Calu3 (cell line): ENCODE results near the gene PLD4. TPM values are rescaled to one million over a fixed set of nuclear protein-coding genes. Genes with fewer than 3 reads are reported as not detected.

Source experiments
- BruUV-seq: library from RNA; stranded (reverse); fragments of 400-500 nt; replicated peaks from 2 replicates; lab custom pipeline; 2021; lab: Mats Ljungman, UMichigan
- CTCF ChIA-PET: fragments of 300-600 bp; sonication (Branson Sonifier 250); formaldehyde crosslinking; loops from one replicate; lab custom pipeline; 2022; ENCODE audit warnings: antibody characterized with exemption; lab: Charles Lee
- DNase-seq: peaks from one replicate; pipeline ENCODE4 v3.0.0; 2022
- H3K27ac Mint-ChIP-seq: one replicate; pipeline ENCODE4 v1.8.0; 2022; ENCODE audit warnings: mixed read lengths; ENCODE audit not compliant: unreplicated experiment
- H3K27me3 Mint-ChIP-seq: one replicate; pipeline ENCODE4 v1.8.0; 2022; ENCODE audit warnings: mixed read lengths; ENCODE audit not compliant: unreplicated experiment
- H3K36me3 Mint-ChIP-seq: one replicate; pipeline ENCODE4 v1.8.0; 2022; ENCODE audit warnings: mild to moderate bottlenecking, moderate library complexity, mixed read lengths; ENCODE audit not compliant: insufficient read depth, unreplicated experiment
- H3K4me1 Mint-ChIP-seq: one replicate; pipeline ENCODE4 v1.8.0; 2022; ENCODE audit warnings: mild to moderate bottlenecking, low read depth, mixed read lengths; ENCODE audit not compliant: unreplicated experiment
- H3K4me3 Mint-ChIP-seq: one replicate; pipeline ENCODE4 v1.8.0; 2022; ENCODE audit warnings: mild to moderate bottlenecking, low read depth, moderate library complexity, mixed read lengths; ENCODE audit not compliant: unreplicated experiment
- H3K9me3 Mint-ChIP-seq: one replicate; pipeline ENCODE4 v1.8.0; 2022; ENCODE audit warnings: low read depth, mixed read lengths; ENCODE audit not compliant: unreplicated experiment
- intact Hi-C: fragments of 100-400 bp; cut with micrococcal nuclease; formaldehyde crosslinking; loops from one replicate; pipeline ENCODE4 v1.10.0; 2022; ENCODE audit not compliant: unreplicated experiment
- total RNA-seq: library from RNA; stranded (reverse); gene quantifications from 2 replicates; pipeline ENCODE4 v1.2.3, GENCODE V29; 2022
- TF ChIP-seq, protein P1 (sequence below): fragments of 200-600 bp; IDR thresholded peaks from one replicate; pipeline ENCODE4 v1.8.0; 2022; ENCODE audit warnings: antibody characterized with exemption; ENCODE audit not compliant: unreplicated experiment

Gene PLD4
- total RNA-seq, 1 experiment from 2014 or later: 0.09 TPM

DNA sequence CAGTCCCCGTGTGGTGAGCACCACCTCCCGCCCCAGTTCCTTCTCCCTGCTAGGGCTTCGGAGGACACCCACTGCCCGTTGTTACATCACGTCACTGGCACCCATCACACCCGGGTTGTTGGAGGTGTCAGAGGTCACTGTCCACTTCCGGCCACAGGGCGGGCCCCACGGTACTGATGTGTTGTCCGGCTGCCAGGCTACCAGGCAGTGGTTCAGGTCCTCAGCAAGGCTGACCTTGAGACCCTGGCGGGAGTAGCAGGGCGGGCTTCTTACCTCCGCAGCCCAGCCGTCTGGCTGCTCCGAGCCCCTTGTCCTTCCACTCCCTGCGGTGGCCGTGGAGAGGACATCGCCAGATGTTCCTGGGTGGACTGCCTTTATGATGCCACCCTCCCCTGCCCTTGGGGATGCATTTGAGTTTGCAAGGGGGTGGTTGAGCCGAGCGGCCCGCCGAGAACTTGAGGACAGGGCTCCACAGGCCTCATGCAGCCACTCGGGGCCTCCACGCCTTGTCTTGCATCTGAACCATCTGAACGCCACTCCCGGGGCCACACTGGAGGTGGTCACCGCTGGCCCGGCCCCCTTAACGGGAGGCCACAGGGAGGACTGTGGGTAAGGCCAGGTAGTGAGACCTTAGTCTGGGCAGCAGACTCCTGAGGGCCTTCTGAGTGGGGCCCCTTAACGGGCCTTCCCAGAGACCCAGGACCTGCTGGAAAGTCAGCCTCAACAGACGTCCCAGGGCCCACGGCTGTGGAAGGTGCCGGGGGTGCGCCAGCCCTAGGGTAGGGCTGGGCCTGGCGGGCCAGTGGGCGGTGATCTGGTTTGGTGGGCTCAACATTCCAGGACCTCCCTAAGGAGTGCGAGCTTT, 27.1 kb upstream of the PLD4 start:
- H3K4me3 Mint-ChIP-seq: no peak overlapping the region
- H3K27me3 Mint-ChIP-seq: no peaks in the 10 kb centered on the region
- H3K36me3 Mint-ChIP-seq: peaks cover 25% of the 10 kb centered on the region
- CTCF ChIA-PET: no interaction called here
- BruUV-seq: no TSS peak
- peaks cover 10% of the 10 kb centered on the region for H3K4me1 Mint-ChIP-seq
- no peak for DNase-seq
- TF ChIP-seq, protein P1, sequence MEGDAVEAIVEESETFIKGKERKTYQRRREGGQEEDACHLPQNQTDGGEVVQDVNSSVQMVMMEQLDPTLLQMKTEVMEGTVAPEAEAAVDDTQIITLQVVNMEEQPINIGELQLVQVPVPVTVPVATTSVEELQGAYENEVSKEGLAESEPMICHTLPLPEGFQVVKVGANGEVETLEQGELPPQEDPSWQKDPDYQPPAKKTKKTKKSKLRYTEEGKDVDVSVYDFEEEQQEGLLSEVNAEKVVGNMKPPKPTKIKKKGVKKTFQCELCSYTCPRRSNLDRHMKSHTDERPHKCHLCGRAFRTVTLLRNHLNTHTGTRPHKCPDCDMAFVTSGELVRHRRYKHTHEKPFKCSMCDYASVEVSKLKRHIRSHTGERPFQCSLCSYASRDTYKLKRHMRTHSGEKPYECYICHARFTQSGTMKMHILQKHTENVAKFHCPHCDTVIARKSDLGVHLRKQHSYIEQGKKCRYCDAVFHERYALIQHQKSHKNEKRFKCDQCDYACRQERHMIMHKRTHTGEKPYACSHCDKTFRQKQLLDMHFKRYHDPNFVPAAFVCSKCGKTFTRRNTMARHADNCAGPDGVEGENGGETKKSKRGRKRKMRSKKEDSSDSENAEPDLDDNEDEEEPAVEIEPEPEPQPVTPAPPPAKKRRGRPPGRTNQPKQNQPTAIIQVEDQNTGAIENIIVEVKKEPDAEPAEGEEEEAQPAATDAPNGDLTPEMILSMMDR: no peak
- intact Hi-C loops: loop anchor here (10.0 kb wide), 1 partner anchor 77 kb away; the partner anchor contains the start of gene AHNAK2
- no peaks in the 10 kb centered on the region for H3K9me3 Mint-ChIP-seq
- H3K27ac Mint-ChIP-seq: no peak overlapping the region

DNA sequence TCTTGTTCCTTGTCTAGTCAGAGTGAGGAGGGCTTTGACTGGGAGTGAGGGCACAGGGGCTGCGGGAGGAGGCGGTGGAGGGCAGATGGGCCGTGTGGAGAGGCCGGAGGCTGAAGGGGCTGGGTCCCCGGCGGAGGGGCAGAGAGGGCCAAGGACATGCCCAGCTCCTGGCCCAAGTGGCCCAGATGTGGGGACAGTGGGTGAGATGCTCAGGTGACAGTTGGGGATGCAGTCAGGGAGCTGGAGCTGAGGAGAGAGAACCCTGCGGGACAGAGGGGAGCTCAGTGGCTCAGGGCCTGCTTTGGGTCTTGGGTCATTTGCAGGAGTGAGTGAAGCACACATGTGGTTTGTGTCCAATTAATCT, 26.5 kb upstream of the PLD4 start:
- no peak for DNase-seq
- Mint-ChIP-seq H3K9me3 (no peaks in the 10 kb centered on the region), H3K27ac (no peak overlapping the region), H3K36me3 (peaks cover 25% of the 10 kb centered on the region), H3K4me3 (no peak overlapping the region), H3K27me3 (no peaks in the 10 kb centered on the region), H3K4me1 (peaks cover 10% of the 10 kb centered on the region)
- TF ChIP-seq, protein P1: no peak
- CTCF ChIA-PET: interaction anchor here (0.6 kb wide), 1 partner anchor 230 kb away, joined by 4 read pairs; no protein-coding TSS in a partner anchor
- no TSS peak for BruUV-seq
- intact Hi-C loops: loop anchor here (10.0 kb wide), 1 partner anchor 77 kb away; the partner anchor contains the start of gene AHNAK2

DNA sequence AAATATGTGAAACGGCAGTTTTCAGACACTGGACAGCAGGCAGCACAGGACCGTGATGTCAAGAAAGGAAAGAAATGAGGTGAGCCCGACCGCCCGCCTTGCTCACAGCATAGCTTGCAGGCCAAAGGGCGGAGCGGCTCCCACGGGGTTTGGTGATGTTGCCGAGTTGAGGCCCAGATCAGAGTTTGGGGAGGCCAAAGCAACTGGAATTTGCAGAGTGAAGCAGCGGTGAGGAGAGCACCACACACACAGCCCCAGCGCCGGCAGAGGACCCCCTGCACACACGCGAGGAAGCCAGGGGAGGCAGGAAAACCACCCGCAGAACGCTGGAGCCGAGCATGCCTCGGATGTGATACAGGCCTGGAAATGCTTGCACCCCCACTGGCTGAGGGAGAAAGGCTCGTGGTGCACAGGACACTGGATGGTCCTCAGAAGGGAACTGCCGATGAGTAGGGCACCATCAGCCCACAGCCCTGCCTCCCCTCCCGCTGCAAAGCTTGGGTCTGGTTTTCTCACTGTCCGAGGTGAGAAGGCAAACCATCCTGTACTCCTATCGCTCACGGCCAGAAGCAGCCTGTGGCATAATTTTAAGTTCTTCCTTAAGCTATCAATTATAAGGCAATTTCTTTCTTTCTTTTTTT, 25.7 kb upstream of the PLD4 start:
- H3K27ac Mint-ChIP-seq: no peak overlapping the region
- peaks cover 10% of the 10 kb centered on the region for H3K4me1 Mint-ChIP-seq
- DNase-seq: no peak
- H3K27me3 Mint-ChIP-seq: peaks cover 5% of the 10 kb centered on the region
- CTCF ChIA-PET: interaction anchor here (0.6 to 0.7 kb wide), 2 partner anchors 230 to 412 kb away, joined by 3 to 4 read pairs; no protein-coding TSS in a partner anchor
- H3K4me3 Mint-ChIP-seq: no peak overlapping the region
- no TSS peak for BruUV-seq
- intact Hi-C loops: loop anchor here (10.0 kb wide), 1 partner anchor 76 kb away; the partner anchor contains the start of gene AHNAK2
- TF ChIP-seq, protein P1: no peak
- peaks cover 25% of the 10 kb centered on the region for H3K36me3 Mint-ChIP-seq
- H3K9me3 Mint-ChIP-seq: no peaks in the 10 kb centered on the region

DNA sequence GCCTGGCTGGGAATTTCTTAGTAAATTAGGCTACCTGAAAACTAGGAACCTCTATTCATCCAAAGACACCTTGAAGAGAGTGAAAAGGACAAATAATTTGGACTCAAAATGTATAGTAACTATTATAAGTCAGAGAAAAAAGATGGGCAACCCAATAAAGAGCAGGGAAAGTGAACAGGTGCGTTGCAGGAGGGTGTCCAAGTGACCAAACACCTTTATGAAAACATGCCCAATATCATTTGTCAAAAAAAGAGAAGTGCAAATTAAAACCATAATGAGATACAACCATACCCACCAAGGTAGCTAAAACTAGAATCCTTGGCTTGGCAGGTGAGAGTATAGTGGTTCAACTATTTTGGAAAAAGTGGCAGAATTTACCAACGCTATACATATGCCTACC, 24.9 kb upstream of the PLD4 start:
- TF ChIP-seq, protein P1: no peak

More for the DNA sequence above, 24.9 kb upstream of the PLD4 start:
- intact Hi-C loops: loop anchor here (10.0 kb wide), 1 partner anchor 75 kb away; the partner anchor contains the start of gene AHNAK2
- Mint-ChIP-seq H3K27ac (no peak overlapping the region), H3K36me3 (peaks cover 25% of the 10 kb centered on the region), H3K4me1 (peaks cover 10% of the 10 kb centered on the region), H3K9me3 (no peaks in the 10 kb centered on the region), H3K4me3 (no peak overlapping the region), H3K27me3 (peaks cover 13% of the 10 kb centered on the region)
- CTCF ChIA-PET: no interaction called here
- no peak for DNase-seq
- no TSS peak for BruUV-seq
